ENCODE data around the gene TIMP2. TPM values are rescaled to one million over a fixed set of nuclear protein-coding genes. Genes with fewer than 3 reads are reported as not detected.

TIMP2 gene
- total and polyA plus RNA-seq, 2 of the 8 experiments (the other 6 are each of a cell fraction or from before 2014, with no cell fraction given) = 18.2 to 43.3 TPM

DNA sequence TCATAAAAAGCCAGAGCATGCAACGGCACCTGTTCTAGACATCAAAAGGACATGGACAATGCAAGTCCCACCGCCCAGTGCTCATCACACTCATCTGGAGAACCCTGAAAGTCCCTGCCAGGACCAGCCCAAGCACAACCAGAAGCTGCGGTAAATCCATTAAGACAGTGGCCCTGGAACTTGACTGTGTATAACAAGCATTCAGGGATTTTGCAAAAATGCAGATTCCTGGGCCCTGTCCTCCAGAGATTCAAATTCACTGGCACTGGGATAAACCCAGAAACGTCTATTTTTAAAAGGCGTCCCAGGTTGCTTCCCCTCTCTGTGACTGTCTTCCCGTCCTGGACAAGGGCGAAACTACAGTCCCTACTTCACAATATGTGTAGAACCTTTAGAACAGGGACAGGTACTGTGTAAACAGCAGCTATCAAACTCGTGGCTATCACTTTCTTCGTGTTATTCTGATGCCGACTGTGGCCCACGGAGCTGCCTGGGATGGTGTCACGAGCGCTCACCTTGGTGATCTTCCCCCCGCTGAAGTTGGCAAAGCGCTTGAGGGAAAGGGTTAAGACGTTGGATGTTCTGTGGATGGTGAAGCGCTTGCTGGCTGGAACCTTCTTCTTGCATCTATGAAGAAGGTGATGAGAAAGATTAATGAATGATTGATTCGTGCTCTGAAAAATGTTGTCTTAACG is 106.9 kb downstream of the TIMP2 start:
- Histone ChIP-seq H3K23ac (ENCODE audit: insufficient read length) (no peak overlapping the region), H2AFZ (ENCODE audit: low read length) (no peak overlapping the region), H4K20me1 (replicated peaks in 1 of 2; ENCODE audit: control insufficient read depth in 1 of 2, insufficient read depth in 2 of 2, low read length in 2 of 2) (peaks cover 5 to 16% of the 10 kb centered on the region in 2 experiments), H2BK12ac (ENCODE audit: low read depth, low read length) (no peak overlapping the region), H3K4me2 (ENCODE audit: insufficient read depth in 1 of 2, low read depth in 2 of 2, low read length in 2 of 2) (no peak overlapping the region), H3K79me1 (ENCODE audit: low read depth, low read length) (no peaks in the 10 kb centered on the region; the same call in none of the 2 replicates), H3K4me1 (replicated peaks in 1 of 4; ENCODE audit: control insufficient read depth in 3 of 4, insufficient read depth in 4 of 4, low read length in 3 of 4) (no peaks in the 10 kb centered on the region), H4K5ac (ENCODE audit: insufficient read length, low read depth, low read length) (no peak overlapping the region), H3K79me2 (ENCODE audit: control insufficient read depth in 1 of 2, insufficient read depth in 2 of 2, low read length in 2 of 2) (peaks cover 0 to 3% of the 10 kb centered on the region in 2 experiments; a peak in 1 of 4 replicates), H3K18ac (ENCODE audit: extremely low read depth, low read length) (no peak overlapping the region), H3K23me2 (ENCODE audit: low read depth, low read length) (no peaks in the 10 kb centered on the region), H3K14ac (ENCODE audit: insufficient read length) (no peak overlapping the region), H4K8ac (ENCODE audit: extremely low read depth, insufficient read depth, low read length) (no peak overlapping the region), H2BK20ac (ENCODE audit: low read length) (no peak overlapping the region), H4K91ac (replicated peaks; ENCODE audit: insufficient read length, low read length) (no peak overlapping the region), H3K4ac (replicated peaks; ENCODE audit: insufficient read length, low read depth, low read length) (no peak overlapping the region), H3K4me3 (ENCODE audit: extremely low read depth in 1 of 4, insufficient read depth in 2 of 4, low read depth in 3 of 4, low read length in 4 of 4) (no peak overlapping the region), H3K9me3 (ENCODE audit: insufficient read depth in 2 of 2, low read depth in 1 of 2, low read length in 1 of 2) (no peaks in the 10 kb centered on the region), H3K56ac (replicated peaks; ENCODE audit: insufficient read length, low read depth, low read length) (no peak overlapping the region), H3K9ac (replicated peaks in 1 of 4; ENCODE audit: extremely low read depth in 1 of 4, low read depth in 3 of 4, low read length in 3 of 4) (no peak overlapping the region; a peak in 1 of 7 replicates), H3K27me3 (replicated peaks in 1 of 4; ENCODE audit: control insufficient read depth in 3 of 4, extremely low read depth in 1 of 4, insufficient read depth in 3 of 4, low read length in 3 of 4) (no peaks in the 10 kb centered on the region), H2BK15ac (ENCODE audit: low read length) (no peak overlapping the region), H3K36me3 (ENCODE audit: control insufficient read depth in 2 of 4, insufficient read depth in 4 of 4, low read length in 3 of 4) (peaks cover 49 to 82% (median 78%) of the 10 kb centered on the region in 4 experiments), H2BK5ac (ENCODE audit: low read depth, low read length) (no peak overlapping the region), H2BK120ac (replicated peaks; ENCODE audit: low read depth, low read length) (no peak overlapping the region), H3K27ac (ENCODE audit: low read depth, low read length) (no peak overlapping the region), H2AK5ac (ENCODE audit: low read depth, low read length) (no peak overlapping the region)
- ChIA-PET CTCF (ENCODE audit: partially characterized antibody) (interaction anchor here (1.3 to 2.0 kb wide), 3 partner anchors 10 to 11 kb away, joined by 3 to 5 read pairs (median 4); no protein-coding TSS in a partner anchor), POLR2A (ENCODE audit: partially characterized antibody) (interaction anchor here (2.1 to 3.2 kb wide), 2 partner anchors 15 to 20 kb away, joined by 5 to 12 read pairs; no protein-coding TSS in a partner anchor)
- 94% methylated on average over 19 of the region's 19 CpGs; no CpG with 5 or more reads in 1 of the 2 experiments for WGBS, 2 experiments (ENCODE audit: extremely low coverage in 1 of 2, insufficient coverage in 1 of 2, insufficient read length in 1 of 2, insufficient replicate concordance in 2 of 2, low coverage in 1 of 2, low lambda C conversion rate in 2 of 2, missing lambda C conversion rate in 1 of 2)
- FAIRE-seq = no peak
- DNase-seq (ENCODE audit: low read depth in 1 of 2, low spot score in 2 of 2) = no peak
- no peak for TF ChIP-seq YY1 (IDR thresholded peaks at IDR 0.05; ENCODE audit: low read depth, low read length)
- no peak for TF ChIP-seq GTF2F1 (IDR thresholded peaks at IDR 0.05; ENCODE audit: borderline replicate concordance, low read depth, low read length)
- TF ChIP-seq, protein P1, sequence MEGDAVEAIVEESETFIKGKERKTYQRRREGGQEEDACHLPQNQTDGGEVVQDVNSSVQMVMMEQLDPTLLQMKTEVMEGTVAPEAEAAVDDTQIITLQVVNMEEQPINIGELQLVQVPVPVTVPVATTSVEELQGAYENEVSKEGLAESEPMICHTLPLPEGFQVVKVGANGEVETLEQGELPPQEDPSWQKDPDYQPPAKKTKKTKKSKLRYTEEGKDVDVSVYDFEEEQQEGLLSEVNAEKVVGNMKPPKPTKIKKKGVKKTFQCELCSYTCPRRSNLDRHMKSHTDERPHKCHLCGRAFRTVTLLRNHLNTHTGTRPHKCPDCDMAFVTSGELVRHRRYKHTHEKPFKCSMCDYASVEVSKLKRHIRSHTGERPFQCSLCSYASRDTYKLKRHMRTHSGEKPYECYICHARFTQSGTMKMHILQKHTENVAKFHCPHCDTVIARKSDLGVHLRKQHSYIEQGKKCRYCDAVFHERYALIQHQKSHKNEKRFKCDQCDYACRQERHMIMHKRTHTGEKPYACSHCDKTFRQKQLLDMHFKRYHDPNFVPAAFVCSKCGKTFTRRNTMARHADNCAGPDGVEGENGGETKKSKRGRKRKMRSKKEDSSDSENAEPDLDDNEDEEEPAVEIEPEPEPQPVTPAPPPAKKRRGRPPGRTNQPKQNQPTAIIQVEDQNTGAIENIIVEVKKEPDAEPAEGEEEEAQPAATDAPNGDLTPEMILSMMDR (IDR thresholded peaks at IDR 0.05; ENCODE audit: control extremely low read depth in 1 of 3, insufficient read depth in 1 of 3, low read depth in 1 of 3, low read length in 3 of 3) = no peak
- no peak for TF ChIP-seq CBX8 (IDR thresholded peaks at IDR 0.05; ENCODE audit: borderline replicate concordance, low read depth, low read length)
- TF ChIP-seq JUN (IDR thresholded peaks at IDR 0.05; ENCODE audit: low read depth, low read length) = no peak
- TF ChIP-seq, protein P2, sequence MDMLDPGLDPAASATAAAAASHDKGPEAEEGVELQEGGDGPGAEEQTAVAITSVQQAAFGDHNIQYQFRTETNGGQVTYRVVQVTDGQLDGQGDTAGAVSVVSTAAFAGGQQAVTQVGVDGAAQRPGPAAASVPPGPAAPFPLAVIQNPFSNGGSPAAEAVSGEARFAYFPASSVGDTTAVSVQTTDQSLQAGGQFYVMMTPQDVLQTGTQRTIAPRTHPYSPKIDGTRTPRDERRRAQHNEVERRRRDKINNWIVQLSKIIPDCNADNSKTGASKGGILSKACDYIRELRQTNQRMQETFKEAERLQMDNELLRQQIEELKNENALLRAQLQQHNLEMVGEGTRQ (IDR thresholded peaks at IDR 0.05; ENCODE audit: low read length) = no peak
- no peak for TF ChIP-seq RBBP5 (IDR thresholded peaks at IDR 0.05; ENCODE audit: borderline replicate concordance, low read depth, low read length)
- no peak for TF ChIP-seq POLR2A (IDR thresholded peaks at IDR 0.05; ENCODE audit: control extremely low read depth in 1 of 2, low read depth in 2 of 2, low read length in 2 of 2)

Measured in H1 (cell line).